D721Med (cell line): Measurements from ENCODE around the gene HLA-E.
"Not testable (repeated sequence)": the region's sequence is repeated elsewhere in the genome, so short reads cannot be mapped to it uniquely, and the experiment has no call there.

Source experiments
- DNase-seq: peaks from one replicate; pipeline ENCODE4 v3.0.0; 2011; ENCODE audit warnings: low spot score; ENCODE audit not compliant: insufficient read length
- FAIRE-seq: peaks from 2 replicates; lab custom pipeline; 2011; peaks lifted over from hg19 to GRCh38; lab: Jason Lieb, UNC
- CTCF ChIP-seq: IDR thresholded peaks from 2 replicates; pipeline ENCODE4 v1.5.1; 2012; ENCODE audit warnings: mild to moderate bottlenecking, control low read depth; ENCODE audit not compliant: insufficient read depth; ENCODE audit errors: missing control alignments

Gene HLA-E

GRCh38 chr6:30463242-30463641 is 26.1 kb upstream of the HLA-E start:
- TF ChIP-seq CTCF, result no peak
- no peak for FAIRE-seq
- DNase-seq, result no peak

DNA sequence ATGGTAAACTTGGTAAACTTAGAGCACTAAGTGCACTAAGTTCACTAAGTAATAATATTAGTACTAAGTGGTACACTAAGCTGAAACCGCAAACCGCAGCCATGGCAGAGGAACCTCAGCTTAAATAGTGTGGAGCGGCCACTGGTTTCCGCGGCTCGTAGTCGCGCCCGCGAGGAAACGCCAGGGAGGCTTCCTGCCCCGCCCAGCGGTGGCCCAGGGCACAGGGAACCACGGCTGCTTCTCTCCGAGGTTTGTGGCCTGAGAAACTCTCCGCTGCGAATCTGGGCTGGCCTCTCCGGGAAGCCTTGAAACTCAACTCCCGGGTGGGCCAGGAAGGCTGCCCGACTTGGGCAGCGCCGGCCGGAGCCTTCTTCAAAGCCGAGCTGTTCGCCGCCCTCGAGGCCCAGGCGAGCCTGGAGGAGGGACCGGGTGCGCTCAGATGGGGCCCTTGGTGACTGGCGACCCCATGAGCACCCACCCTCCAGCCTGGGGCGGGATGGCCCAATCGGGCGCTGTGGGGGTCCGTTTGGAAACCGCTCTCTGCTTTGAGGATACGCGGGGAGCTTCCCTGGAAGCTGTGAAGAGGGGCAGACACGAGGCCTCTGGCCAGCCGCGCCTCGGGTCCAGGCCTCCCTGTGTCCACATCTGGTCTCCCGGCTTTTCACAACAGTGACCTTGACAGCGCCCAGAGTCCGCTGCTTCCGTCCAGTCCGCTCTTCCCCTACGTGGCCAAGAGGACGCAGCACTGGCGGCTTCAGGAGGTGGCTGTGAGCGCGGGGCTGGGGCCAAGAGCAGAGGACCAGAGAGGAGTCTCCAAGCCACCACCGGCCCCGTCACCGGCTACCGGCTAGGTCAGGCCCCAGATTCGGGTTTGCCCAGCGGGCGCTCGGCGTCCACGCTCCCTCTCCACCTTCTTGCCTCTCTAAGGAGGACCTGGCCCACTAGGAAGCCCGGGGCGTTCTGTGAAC is 25.4 kb upstream of the HLA-E start:
- FAIRE-seq (no peak), DNase-seq (no peak)
- no peak for TF ChIP-seq CTCF

DNA sequence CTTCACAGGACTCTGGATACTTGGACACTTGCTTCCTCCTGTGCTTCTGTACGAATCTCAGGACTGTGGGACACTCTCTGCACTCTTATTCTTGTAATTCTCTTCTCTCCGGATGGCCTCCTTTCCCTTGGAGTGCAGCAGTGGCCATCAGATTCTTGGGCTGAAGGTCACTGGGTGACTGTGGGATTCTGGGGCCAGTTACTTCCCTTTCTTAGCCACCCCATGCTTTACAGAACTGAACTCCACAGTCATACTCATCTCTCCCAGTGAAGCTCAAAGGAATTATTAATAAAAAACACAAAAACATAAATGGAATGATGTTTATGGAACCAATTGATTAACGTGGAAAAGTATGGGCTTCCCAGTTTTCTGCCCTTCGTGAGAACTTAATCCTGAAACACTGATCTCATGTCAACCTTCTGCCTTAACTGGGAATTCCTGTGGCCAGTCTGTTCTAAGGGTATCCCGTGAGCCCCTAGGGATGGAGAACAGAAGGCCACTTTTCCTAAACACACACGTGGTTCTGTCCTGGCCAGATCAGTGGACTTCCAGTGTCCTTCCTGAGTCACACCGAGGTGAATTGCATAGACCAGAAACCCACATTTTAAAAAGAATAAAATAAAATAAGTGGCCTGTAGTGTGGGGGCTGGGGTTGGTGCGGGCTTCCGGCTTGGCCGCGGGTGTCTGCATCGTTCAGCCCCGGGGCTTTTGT is 23.6 kb upstream of the HLA-E start:
- FAIRE-seq (no peak), DNase-seq (no peak)
- TF ChIP-seq CTCF, result no peak

GRCh38 chr6:30470968-30471367 is 18.3 kb upstream of the HLA-E start:
- TF ChIP-seq CTCF, result no peak
- DNase-seq, result no peak
- no peak for FAIRE-seq

DNA sequence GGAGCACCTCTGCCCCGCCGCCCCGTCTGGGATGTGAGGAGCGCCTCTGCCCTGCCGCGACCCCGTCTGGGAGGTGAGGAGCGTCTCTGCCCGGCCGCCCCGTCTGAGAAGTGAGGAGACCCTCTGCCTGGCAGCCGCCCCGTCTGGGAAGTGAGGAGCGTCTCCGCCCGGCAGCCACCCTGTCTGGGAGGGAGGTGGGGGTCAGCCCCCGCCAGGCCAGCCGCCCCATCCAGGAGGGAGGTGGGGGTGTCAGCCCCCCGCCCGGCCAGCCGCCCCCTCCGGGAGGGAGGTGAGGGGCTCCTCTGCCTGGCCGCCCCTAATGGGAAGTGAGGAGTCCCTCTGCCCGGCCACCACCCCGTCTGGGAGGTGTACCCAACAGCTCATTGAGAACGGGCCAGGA is 14.2 kb upstream of the HLA-E start:
- not testable (repeated sequence) for DNase-seq, FAIRE-seq

GRCh38 chr6:30480536-30481156 is 8.7 kb upstream of the HLA-E start:
- no peak for DNase-seq
- FAIRE-seq, result no peak
- no peak for TF ChIP-seq CTCF

- DNase-seq, result no peak
- TF ChIP-seq CTCF, result no peak
- no peak for FAIRE-seq
These were observed 7.9 kb upstream of the HLA-E start for GRCh38 chr6:30481211-30481964.
